SK-N-SH treated with all-trans-retinoic acid at 6 μM for 48 hours (cell line): Measurements from ENCODE around the gene PPP1R18.

ENCODE experiments used
- ATAC-seq: fragments of 200-7000 bp; cut with Tn5 transposase; 3 replicates; pipeline ENCODE4 v1.9.1; 2020; ENCODE audit warnings: mild to moderate bottlenecking, moderate library complexity
- ARNTL ChIP-seq: fragments of 450-650 bp; formaldehyde crosslinking; IDR thresholded peaks from 2 replicates; pipeline ENCODE4 v1.5.0; 2020; ENCODE audit warnings: low read depth, mild to moderate bottlenecking, moderate library complexity, borderline replicate concordance
- BACH2 ChIP-seq: fragments of 250-450 bp; sonication (Bioruptor Pico); IDR thresholded peaks from 2 replicates; pipeline ENCODE4 v1.9.0; 2021; ENCODE audit warnings: mild to moderate bottlenecking, borderline replicate concordance
- CSDC2 ChIP-seq: fragments of 250-450 bp; sonication (Bioruptor Pico); IDR thresholded peaks from 2 replicates; pipeline ENCODE4 v1.5.0; 2020; ENCODE audit warnings: mild to moderate bottlenecking, moderate library complexity
- ESRRG ChIP-seq: fragments of 250-450 bp; sonication (Bioruptor Pico); IDR thresholded peaks from 2 replicates; pipeline ENCODE4 v1.6.1; 2021; ENCODE audit warnings: mild to moderate bottlenecking
- GLIS3 ChIP-seq: fragments of 250-450 bp; sonication (Bioruptor Pico); IDR thresholded peaks from 2 replicates; pipeline ENCODE4 v1.5.0; 2020; ENCODE audit warnings: mild to moderate bottlenecking, moderate library complexity
- RARB ChIP-seq: fragments of 250-450 bp; sonication (Bioruptor Pico); IDR thresholded peaks from 2 replicates; pipeline ENCODE4 v1.8.0; 2021; ENCODE audit warnings: mild to moderate bottlenecking, moderate library complexity
- TCF4 ChIP-seq: fragments of 250-450 bp; sonication (Bioruptor Pico); IDR thresholded peaks from 2 replicates; pipeline ENCODE4 v1.8.0; 2021; ENCODE audit warnings: mild to moderate bottlenecking, moderate library complexity, borderline replicate concordance
- TOX ChIP-seq: fragments of 250-450 bp; sonication (Bioruptor Pico); IDR thresholded peaks from 2 replicates; pipeline ENCODE4 v1.8.0; 2021; ENCODE audit warnings: mild to moderate bottlenecking, moderate library complexity, borderline replicate concordance
- ZC3H10 ChIP-seq: fragments of 250-450 bp; sonication (Bioruptor Pico); IDR thresholded peaks from 2 replicates; pipeline ENCODE4 v1.5.1; 2021; ENCODE audit warnings: mild to moderate bottlenecking, moderate library complexity
- ZFP3 ChIP-seq: fragments of 250-450 bp; sonication (Bioruptor Pico); IDR thresholded peaks from 2 replicates; pipeline ENCODE4 v1.5.0; 2020; ENCODE audit warnings: mild to moderate bottlenecking, moderate library complexity
- ZFP30 ChIP-seq: fragments of 450-650 bp; formaldehyde crosslinking; IDR thresholded peaks from 2 replicates; pipeline ENCODE4 v1.5.0; 2022; ENCODE audit warnings: mild to moderate bottlenecking, moderate library complexity
- ZNF8 ChIP-seq: fragments of 450-650 bp; formaldehyde crosslinking; IDR thresholded peaks from 2 replicates; pipeline ENCODE4 v1.5.0; 2020; ENCODE audit warnings: mild to moderate bottlenecking, moderate library complexity
- TF ChIP-seq, protein P1 (sequence below): fragments of 250-450 bp; sonication (Bioruptor Pico); IDR thresholded peaks from 2 replicates; pipeline ENCODE4 v1.5.1; 2020; ENCODE audit warnings: low read depth, mild to moderate bottlenecking, moderate library complexity
- TF ChIP-seq, protein P2 (sequence below): fragments of 250-450 bp; sonication (Bioruptor Pico); IDR thresholded peaks from 2 replicates; pipeline ENCODE4 v1.5.1; 2021; ENCODE audit warnings: mild to moderate bottlenecking, moderate library complexity
- TF ChIP-seq, protein P3 (sequence below): fragments of 250-450 bp; sonication (Bioruptor Pico); IDR thresholded peaks from 2 replicates; pipeline ENCODE4 v1.8.0; 2021; ENCODE audit warnings: low read depth, mild to moderate bottlenecking, moderate library complexity, borderline replicate concordance
- TF ChIP-seq, protein P4 (sequence below): fragments of 250-450 bp; sonication (Bioruptor Pico); IDR thresholded peaks from 2 replicates; pipeline ENCODE4 v1.8.0; 2020; ENCODE audit warnings: mild to moderate bottlenecking, moderate library complexity, borderline replicate concordance
- TF ChIP-seq, protein P5 (sequence below): fragments of 250-450 bp; sonication (Bioruptor Pico); IDR thresholded peaks from 2 replicates; pipeline ENCODE4 v1.5.0; 2020; ENCODE audit warnings: mild to moderate bottlenecking, moderate library complexity

PPP1R18 gene

DNA sequence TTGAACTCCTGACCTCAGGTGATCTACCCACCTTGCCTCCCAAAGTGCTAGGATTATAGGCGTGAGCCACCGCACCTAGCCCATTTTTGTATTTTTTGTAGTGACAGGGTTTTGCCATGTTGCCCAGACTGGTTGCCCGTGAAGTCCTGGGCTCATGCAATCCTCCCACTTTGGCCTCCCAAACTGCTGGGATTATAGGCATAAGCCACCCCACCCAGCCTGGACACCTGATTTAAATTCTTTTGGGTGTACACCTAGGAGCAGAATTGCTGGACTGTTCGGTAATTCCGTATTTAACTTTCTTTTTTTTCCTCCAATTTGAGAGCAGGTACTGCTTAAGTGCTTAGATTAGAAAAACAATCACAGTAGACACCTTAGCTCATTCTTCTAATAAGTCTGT, 10.0 kb upstream of the PPP1R18 start:
- ATAC-seq = no peak
- TF ChIP-seq RARB (no peak), TCF4 (CRISPR knock-in tag) (no peak), ZNF8 (CRISPR knock-in tag) (no peak), ESRRG (CRISPR knock-in tag) (no peak)
- TF ChIP-seq, protein P1, sequence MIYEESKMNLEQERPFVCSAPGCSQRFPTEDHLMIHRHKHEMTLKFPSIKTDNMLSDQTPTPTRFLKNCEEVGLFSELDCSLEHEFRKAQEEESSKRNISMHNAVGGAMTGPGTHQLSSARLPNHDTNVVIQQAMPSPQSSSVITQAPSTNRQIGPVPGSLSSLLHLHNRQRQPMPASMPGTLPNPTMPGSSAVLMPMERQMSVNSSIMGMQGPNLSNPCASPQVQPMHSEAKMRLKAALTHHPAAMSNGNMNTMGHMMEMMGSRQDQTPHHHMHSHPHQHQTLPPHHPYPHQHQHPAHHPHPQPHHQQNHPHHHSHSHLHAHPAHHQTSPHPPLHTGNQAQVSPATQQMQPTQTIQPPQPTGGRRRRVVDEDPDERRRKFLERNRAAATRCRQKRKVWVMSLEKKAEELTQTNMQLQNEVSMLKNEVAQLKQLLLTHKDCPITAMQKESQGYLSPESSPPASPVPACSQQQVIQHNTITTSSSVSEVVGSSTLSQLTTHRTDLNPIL (CRISPR knock-in tag) = no peak
- TF ChIP-seq, protein P2, sequence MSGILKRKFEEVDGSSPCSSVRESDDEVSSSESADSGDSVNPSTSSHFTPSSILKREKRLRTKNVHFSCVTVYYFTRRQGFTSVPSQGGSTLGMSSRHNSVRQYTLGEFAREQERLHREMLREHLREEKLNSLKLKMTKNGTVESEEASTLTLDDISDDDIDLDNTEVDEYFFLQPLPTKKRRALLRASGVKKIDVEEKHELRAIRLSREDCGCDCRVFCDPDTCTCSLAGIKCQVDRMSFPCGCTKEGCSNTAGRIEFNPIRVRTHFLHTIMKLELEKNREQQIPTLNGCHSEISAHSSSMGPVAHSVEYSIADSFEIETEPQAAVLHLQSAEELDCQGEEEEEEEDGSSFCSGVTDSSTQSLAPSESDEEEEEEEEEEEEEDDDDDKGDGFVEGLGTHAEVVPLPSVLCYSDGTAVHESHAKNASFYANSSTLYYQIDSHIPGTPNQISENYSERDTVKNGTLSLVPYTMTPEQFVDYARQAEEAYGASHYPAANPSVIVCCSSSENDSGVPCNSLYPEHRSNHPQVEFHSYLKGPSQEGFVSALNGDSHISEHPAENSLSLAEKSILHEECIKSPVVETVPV = no peak

DNA sequence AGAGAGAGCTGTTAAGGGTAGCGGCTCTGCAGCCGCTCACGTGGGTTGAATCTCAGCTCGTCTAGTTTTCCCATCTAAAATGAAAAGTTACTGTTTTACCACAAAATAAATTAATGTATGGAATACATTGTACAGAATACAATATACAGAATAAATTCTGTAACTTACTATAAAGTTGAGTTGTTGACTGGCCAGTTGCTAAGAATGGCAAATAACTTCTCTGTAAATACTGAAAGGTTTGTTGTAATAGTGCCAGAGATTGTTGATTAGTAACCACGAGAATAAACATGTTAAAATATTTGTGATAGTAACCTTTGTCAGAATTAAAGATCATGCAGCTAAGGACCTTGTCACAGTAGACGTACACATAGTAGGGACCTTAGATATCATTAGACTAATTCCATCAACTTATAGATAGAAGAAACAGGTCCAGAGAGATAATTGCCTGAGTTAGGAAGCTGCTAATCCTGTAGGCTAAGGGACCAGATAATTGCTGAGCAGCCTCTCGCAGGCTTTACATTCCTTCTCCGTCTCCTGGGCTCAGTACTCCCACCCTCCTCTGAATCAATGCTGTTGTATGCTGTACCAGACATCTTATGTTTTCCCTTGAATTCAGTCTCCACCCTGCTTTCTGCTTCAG, 4.9 kb upstream of the PPP1R18 start:
- no peak for TF ChIP-seq ARNTL
- TF ChIP-seq ZFP30 = no peak
- TF ChIP-seq ZNF8 (CRISPR knock-in tag) = no peak
- TF ChIP-seq ESRRG (CRISPR knock-in tag) = no peak
- TF ChIP-seq, protein P3, sequence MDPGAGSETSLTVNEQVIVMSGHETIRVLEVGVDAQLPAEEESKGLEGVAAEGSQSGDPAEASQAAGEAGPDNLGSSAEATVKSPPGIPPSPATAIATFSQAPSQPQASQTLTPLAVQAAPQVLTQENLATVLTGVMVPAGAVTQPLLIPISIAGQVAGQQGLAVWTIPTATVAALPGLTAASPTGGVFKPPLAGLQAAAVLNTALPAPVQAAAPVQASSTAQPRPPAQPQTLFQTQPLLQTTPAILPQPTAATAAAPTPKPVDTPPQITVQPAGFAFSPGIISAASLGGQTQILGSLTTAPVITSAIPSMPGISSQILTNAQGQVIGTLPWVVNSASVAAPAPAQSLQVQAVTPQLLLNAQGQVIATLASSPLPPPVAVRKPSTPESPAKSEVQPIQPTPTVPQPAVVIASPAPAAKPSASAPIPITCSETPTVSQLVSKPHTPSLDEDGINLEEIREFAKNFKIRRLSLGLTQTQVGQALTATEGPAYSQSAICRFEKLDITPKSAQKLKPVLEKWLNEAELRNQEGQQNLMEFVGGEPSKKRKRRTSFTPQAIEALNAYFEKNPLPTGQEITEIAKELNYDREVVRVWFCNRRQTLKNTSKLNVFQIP (CRISPR knock-in tag) = no peak
- no peak for TF ChIP-seq BACH2 (CRISPR knock-in tag)
- TF ChIP-seq, protein P4, sequence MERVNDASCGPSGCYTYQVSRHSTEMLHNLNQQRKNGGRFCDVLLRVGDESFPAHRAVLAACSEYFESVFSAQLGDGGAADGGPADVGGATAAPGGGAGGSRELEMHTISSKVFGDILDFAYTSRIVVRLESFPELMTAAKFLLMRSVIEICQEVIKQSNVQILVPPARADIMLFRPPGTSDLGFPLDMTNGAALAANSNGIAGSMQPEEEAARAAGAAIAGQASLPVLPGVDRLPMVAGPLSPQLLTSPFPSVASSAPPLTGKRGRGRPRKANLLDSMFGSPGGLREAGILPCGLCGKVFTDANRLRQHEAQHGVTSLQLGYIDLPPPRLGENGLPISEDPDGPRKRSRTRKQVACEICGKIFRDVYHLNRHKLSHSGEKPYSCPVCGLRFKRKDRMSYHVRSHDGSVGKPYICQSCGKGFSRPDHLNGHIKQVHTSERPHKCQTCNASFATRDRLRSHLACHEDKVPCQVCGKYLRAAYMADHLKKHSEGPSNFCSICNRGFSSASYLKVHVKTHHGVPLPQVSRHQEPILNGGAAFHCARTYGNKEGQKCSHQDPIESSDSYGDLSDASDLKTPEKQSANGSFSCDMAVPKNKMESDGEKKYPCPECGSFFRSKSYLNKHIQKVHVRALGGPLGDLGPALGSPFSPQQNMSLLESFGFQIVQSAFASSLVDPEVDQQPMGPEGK (CRISPR knock-in tag) = no peak
- no peak for TF ChIP-seq ZC3H10 (CRISPR knock-in tag)
- no peak for TF ChIP-seq GLIS3
- no peak for TF ChIP-seq TOX (CRISPR knock-in tag)
- TF ChIP-seq, protein P1 (CRISPR knock-in tag) = no peak
- TF ChIP-seq, protein P5, sequence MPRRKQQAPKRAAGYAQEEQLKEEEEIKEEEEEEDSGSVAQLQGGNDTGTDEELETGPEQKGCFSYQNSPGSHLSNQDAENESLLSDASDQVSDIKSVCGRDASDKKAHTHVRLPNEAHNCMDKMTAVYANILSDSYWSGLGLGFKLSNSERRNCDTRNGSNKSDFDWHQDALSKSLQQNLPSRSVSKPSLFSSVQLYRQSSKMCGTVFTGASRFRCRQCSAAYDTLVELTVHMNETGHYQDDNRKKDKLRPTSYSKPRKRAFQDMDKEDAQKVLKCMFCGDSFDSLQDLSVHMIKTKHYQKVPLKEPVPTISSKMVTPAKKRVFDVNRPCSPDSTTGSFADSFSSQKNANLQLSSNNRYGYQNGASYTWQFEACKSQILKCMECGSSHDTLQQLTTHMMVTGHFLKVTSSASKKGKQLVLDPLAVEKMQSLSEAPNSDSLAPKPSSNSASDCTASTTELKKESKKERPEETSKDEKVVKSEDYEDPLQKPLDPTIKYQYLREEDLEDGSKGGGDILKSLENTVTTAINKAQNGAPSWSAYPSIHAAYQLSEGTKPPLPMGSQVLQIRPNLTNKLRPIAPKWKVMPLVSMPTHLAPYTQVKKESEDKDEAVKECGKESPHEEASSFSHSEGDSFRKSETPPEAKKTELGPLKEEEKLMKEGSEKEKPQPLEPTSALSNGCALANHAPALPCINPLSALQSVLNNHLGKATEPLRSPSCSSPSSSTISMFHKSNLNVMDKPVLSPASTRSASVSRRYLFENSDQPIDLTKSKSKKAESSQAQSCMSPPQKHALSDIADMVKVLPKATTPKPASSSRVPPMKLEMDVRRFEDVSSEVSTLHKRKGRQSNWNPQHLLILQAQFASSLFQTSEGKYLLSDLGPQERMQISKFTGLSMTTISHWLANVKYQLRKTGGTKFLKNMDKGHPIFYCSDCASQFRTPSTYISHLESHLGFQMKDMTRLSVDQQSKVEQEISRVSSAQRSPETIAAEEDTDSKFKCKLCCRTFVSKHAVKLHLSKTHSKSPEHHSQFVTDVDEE (CRISPR knock-in tag) = no peak
- no peak for TF ChIP-seq RARB
- TF ChIP-seq TCF4 (CRISPR knock-in tag) = no peak
- TF ChIP-seq, all 23 proteins: peak for 0
- no peak for ATAC-seq

DNA sequence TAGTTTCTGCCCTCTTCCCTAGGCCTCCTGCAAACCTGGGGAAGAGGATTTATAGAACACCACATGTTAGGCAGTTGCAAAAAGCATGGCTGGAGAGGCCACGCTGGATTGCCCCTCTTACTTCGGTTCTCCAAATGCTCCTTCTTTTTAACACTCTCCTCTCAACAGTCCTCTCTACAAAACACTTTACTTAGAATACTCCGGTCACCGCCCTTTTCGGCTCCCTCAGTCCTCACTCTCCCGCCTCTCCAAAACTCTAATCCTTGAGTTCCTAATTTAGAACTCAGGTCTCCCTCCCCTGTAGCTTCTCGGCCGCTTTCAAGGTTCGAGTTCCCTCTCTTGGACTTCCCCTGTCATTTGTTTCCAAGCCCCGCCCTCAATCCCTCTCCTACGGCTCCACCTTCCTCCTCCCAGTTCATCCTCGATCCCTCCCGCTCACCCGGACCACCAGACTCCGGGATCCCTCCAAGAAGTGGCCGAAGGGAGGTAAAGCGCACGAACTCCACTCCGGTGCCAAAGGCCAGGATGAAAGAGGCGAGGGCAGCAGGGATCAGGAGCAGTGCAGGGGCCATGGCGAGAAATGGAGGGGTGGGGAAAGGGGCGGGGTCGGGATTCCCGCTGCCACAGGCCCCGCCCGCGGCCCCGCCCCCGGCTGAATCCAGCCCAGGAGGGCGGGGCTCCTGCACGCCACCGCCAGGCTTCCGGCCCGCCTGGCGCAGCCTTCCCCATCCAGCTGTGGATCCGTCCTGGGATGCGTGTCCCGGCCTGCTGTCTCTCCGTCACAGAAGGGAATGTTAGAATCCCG, 4.2 kb upstream of the PPP1R18 start, which contains the start of gene NRM:
TSS of gene NRM (minus strand) at position 582 of the 805 bp plus-strand sequence. CDS start at position 572, 10 bp downstream.
- TF ChIP-seq ZFP3 (CRISPR knock-in tag) (peak; percentile 86; the same call in 1 of the 2 replicates), CSDC2 (no peak)
- TF ChIP-seq, protein P2 = no peak
- peak; percentile 60 for ATAC-seq
